Panc1 (cell line): ENCODE data around the gene OTOF. TPM values are rescaled to one million over a fixed set of nuclear protein-coding genes. Genes with fewer than 3 reads are reported as not detected.

Experiments
- ATAC-seq: fragments of 200-7000 bp; cut with Tn5 transposase; 2 replicates; pipeline ENCODE4 v1.9.1; 2020; ENCODE audit warnings: mild to moderate bottlenecking, moderate library complexity
- BruUV-seq: library from RNA; stranded (reverse); fragments of 400-500 nt; replicated peaks from 2 replicates; lab custom pipeline; 2021; lab: Mats Ljungman, UMichigan
- CTCF ChIA-PET: fragments of 300-600 bp; sonication (Branson Sonifier 250); formaldehyde crosslinking; loops from one replicate; lab custom pipeline; 2022; ENCODE audit warnings: antibody characterized with exemption; lab: Charles Lee
- POLR2A ChIA-PET: fragments of 300-600 bp; sonication (Branson Sonifier 250); formaldehyde crosslinking; loops from one replicate; lab custom pipeline; 2022; ENCODE audit warnings: antibody characterized with exemption; lab: Charles Lee
- DNase-seq: peaks from one replicate; pipeline ENCODE4 v3.0.0-alpha.2; 2010; ENCODE audit warnings: low read depth, low spot score
- H3K27ac ChIP-seq: 2 replicates; pipeline ENCODE4 v1.5.1; 2011; ENCODE audit warnings: mild to moderate bottlenecking, low read length, inconsistent platforms
- H3K27me3 ChIP-seq: fragments of 200-500 bp; sonication (Bioruptor generic); 2 replicates; pipeline ENCODE4 v1.6.0; 2014; ENCODE audit warnings: low read length, inconsistent platforms; ENCODE audit not compliant: control insufficient read depth, insufficient read depth
- H3K36me3 ChIP-seq: fragments of 200-500 bp; sonication (Bioruptor generic); 2 replicates; pipeline ENCODE4 v1.5.1; 2014; ENCODE audit warnings: inconsistent platforms, mild to moderate bottlenecking, low read length, moderate library complexity; ENCODE audit not compliant: control insufficient read depth, insufficient read depth
- H3K4me1 ChIP-seq: 2 replicates; pipeline ENCODE4 v1.5.1; 2011; ENCODE audit warnings: inconsistent platforms, mild to moderate bottlenecking, low read length, moderate library complexity; ENCODE audit not compliant: control insufficient read depth, insufficient read depth
- H3K4me3 ChIP-seq, 2 experiments: 2 replicates each; pipeline ENCODE4 v1.5.1; 2011 to 2012; ENCODE audit warnings: low read depth in 2 of 2, low read length in 2 of 2, mild to moderate bottlenecking in 2 of 2, inconsistent platforms in 1 of 2, moderate library complexity in 1 of 2
- H3K9me3 ChIP-seq: fragments of 200-500 bp; sonication (Bioruptor generic); 2 replicates; pipeline ENCODE4 v1.5.1; 2014; ENCODE audit warnings: low read depth, mild to moderate bottlenecking, inconsistent platforms, low read length, moderate library complexity; ENCODE audit not compliant: control insufficient read depth, insufficient read depth
- CTCF ChIP-seq: fragments of 450-650 bp; IDR thresholded peaks from 2 replicates; pipeline ENCODE4 v1.5.1; 2017; ENCODE audit warnings: mild to moderate bottlenecking
- POLR2AphosphoS5 ChIP-seq: IDR thresholded peaks from 2 replicates; pipeline ENCODE4 v1.6.1; 2012; ENCODE audit warnings: mild to moderate bottlenecking, low read depth, low read length, moderate library complexity
- REST ChIP-seq, 2 experiments: IDR thresholded peaks; 2 replicates each; pipeline ENCODE4 v1.6.1; 2011 to 2012; ENCODE audit warnings: low read depth in 2 of 2, control low read depth in 1 of 2, low read length in 1 of 2, mild to moderate bottlenecking in 1 of 2, moderate library complexity in 1 of 2; ENCODE audit not compliant: insufficient read depth in 1 of 2
- SIN3A ChIP-seq: IDR thresholded peaks from 2 replicates; pipeline ENCODE4 v1.6.1; 2012; ENCODE audit warnings: low read depth, mild to moderate bottlenecking, low read length, moderate library complexity, borderline replicate concordance; ENCODE audit not compliant: insufficient read depth
- TCF7L2 ChIP-seq: IDR thresholded peaks from 2 replicates; pipeline ENCODE4 v1.6.1; 2011; ENCODE audit warnings: mild to moderate bottlenecking, low read depth, low read length, inconsistent platforms
- in situ Hi-C: cut with HindIII; loops from 2 replicates; pipeline ENCODE4 v1.10.0; 2016; ENCODE audit warnings: low sequenced_read_pairs, low pct_unique_long_range_greater_than_20kb
- intact Hi-C: fragments of 100-400 bp; cut with micrococcal nuclease; formaldehyde crosslinking; loops from one replicate; pipeline ENCODE4 v1.10.0; 2022; ENCODE audit not compliant: unreplicated experiment
- total RNA-seq: library from RNA; stranded (reverse); gene quantifications from one replicate; pipeline ENCODE4 v1.2.1, GENCODE V29; 2021; ENCODE audit not compliant: unreplicated experiment

OTOF gene
- total RNA-seq, 1 experiment from 2014 or later, result 0.41 TPM

GRCh38 chr2:26435106-26435505, 42.8 kb downstream of the OTOF start:
- H3K27ac ChIP-seq, result no peak overlapping the region
- in situ Hi-C loops, result no loop called here
- ChIA-PET POLR2A (interaction anchor here (0.6 kb wide), 1 partner anchor 22 kb away, joined by 3 read pairs; no protein-coding TSS in a partner anchor), CTCF (no interaction called here)
- no peak for TF ChIP-seq REST (IDR thresholded peaks at IDR 0.05; ENCODE audit: insufficient read depth in 1 of 2, low read depth in 2 of 2, low read length in 1 of 2)
- TF ChIP-seq SIN3A, result no peak
- TF ChIP-seq CTCF, result no peak
- TF ChIP-seq POLR2AphosphoS5, result no peak
- no peak for TF ChIP-seq TCF7L2
- H3K9me3 ChIP-seq, result no peaks in the 10 kb centered on the region
- H3K36me3 ChIP-seq, result no peaks in the 10 kb centered on the region
- no TSS peak for BruUV-seq
- H3K27me3 ChIP-seq, result no peaks in the 10 kb centered on the region; the same call in 1 of the 2 replicates
- no peak for DNase-seq
- H3K4me3 ChIP-seq, result no peak overlapping the region
- intact Hi-C loops, result no loop called here
- ATAC-seq, result no peak
- H3K4me1 ChIP-seq, result no peaks in the 10 kb centered on the region; the same call in 1 of the 2 replicates

GRCh38 chr2:26432859-26433258, 45.1 kb downstream of the OTOF start:
- intact Hi-C loops (no loop called here), in situ Hi-C loops (no loop called here)
- no peaks in the 10 kb centered on the region; the same call in 1 of the 2 replicates for H3K27me3 ChIP-seq
- POLR2A ChIA-PET, result no interaction called here
- no peaks in the 10 kb centered on the region; the same call in 1 of the 2 replicates for H3K4me1 ChIP-seq
- ATAC-seq, result no peak
- CTCF ChIA-PET, result no interaction called here
- H3K4me3 ChIP-seq, result no peak overlapping the region
- no peak overlapping the region for H3K27ac ChIP-seq
- no peak for TF ChIP-seq POLR2AphosphoS5
- TF ChIP-seq CTCF, result no peak
- TF ChIP-seq SIN3A, result no peak
- no peak for TF ChIP-seq TCF7L2
- TF ChIP-seq REST (IDR thresholded peaks at IDR 0.05; ENCODE audit: insufficient read depth in 1 of 2, low read depth in 2 of 2, low read length in 1 of 2), result no peak
- BruUV-seq, result no TSS peak
- no peaks in the 10 kb centered on the region for H3K36me3 ChIP-seq
- H3K9me3 ChIP-seq, result no peaks in the 10 kb centered on the region
- no peak for DNase-seq
